ENCODE data around the gene MSANTD1.

MSANTD1 gene

DNA sequence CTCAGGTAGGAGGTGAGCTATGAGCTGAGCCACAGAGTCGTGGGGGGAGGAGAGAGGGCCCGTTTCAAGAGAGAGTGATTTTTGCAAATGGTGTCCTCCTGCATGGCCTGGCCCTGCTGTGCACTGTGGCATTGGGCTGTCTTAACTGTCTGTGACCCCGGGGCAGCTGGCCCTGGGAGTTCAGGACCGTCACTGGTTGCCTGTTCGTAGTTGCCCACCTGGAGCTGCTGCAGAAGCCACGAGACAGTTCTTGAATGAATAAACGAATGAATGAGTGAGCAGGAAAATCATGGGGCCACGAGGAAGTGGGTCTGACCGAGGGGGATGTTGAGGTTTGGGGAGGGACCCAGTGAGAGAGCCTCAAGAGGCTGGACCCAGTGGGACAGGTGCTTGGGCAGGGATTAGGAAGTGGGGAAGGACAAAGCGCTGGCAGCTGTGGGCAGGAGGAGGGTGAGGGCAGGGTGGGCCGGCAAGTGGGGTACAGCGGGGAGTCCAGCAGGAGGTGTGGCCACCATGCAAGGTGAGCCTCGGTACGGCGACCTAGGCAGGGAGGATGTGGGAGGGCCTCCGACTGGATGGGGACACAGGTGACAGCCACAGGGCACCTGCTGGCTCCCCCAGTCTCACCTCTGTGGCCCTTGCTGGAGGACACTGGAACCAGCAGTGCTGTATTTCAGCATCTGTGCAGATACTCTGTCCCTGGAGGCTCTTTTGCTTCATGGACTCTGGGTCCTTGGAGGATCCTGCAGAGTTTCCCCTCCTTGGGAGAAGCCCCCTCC lies 54.0 kb downstream of the MSANTD1 start:
- no peak for DNase-seq (ENCODE audit: low read depth, low spot score)

GRCh38 chr4:3303565-3303824 lies 54.5 kb downstream of the MSANTD1 start:
- no peak for DNase-seq (ENCODE audit: low read depth, low spot score)

GRCh38 chr4:3303923-3304710 lies 55.2 kb downstream of the MSANTD1 start:
- DNase-seq (ENCODE audit: low read depth, low spot score) = no peak

- DNase-seq (ENCODE audit: low read depth, low spot score) = no peak
Observed at GRCh38 chr4:3304831-3305609, 56.1 kb downstream of the MSANTD1 start.

- DNase-seq (ENCODE audit: low read depth, low spot score) = no peak
Observed at GRCh38 chr4:3305610-3306371, 56.8 kb downstream of the MSANTD1 start.

All from iPS DF 19.7 (cell line).